Lung (tissue), 12 donors: ENCODE data around the gene IL4. TPM values are rescaled to one million over a fixed set of nuclear protein-coding genes. Genes with fewer than 3 reads are reported as not detected.

Experiments used
- ATAC-seq: fragments of 200-7000 bp; cut with Tn5 transposase; one replicate; pipeline ENCODE4 v1.9.1; 2020; ENCODE audit warnings: moderate number of reproducible peaks; ENCODE audit not compliant: insufficient read depth, low FRiP score
- DNase-seq, 3 donors: peaks; one replicate each; pipeline ENCODE4 v3.0.0-alpha.2; 2013 to 2017
- H3K27ac ChIP-seq, 2 donors: one replicate each; pipeline ENCODE4 v1.5.1; 2013; ENCODE audit warnings: mild to moderate bottlenecking in 2 of 2, moderate library complexity in 2 of 2, control low read depth in 1 of 2, inconsistent platforms in 1 of 2, low read depth in 1 of 2, low read length in 1 of 2
- H3K27me3 ChIP-seq, 3 donors: one replicate each; pipeline ENCODE4 v1.5.1; 2013; ENCODE audit warnings: low read length in 2 of 3; ENCODE audit not compliant: control insufficient read depth in 3 of 3, insufficient read depth in 3 of 3
- H3K36me3 ChIP-seq, 4 donors: one replicate each; pipeline ENCODE4 v1.5.1; 2013; ENCODE audit warnings: low read length in 4 of 4, mild to moderate bottlenecking in 1 of 4, moderate library complexity in 1 of 4; ENCODE audit not compliant: control insufficient read depth in 4 of 4, insufficient read depth in 4 of 4
- H3K4me1 ChIP-seq, 5 donors: one replicate each; pipeline ENCODE4 v1.5.1; 2013; ENCODE audit warnings: low read length in 5 of 5, mild to moderate bottlenecking in 2 of 5, moderate library complexity in 1 of 5; ENCODE audit not compliant: control insufficient read depth in 5 of 5, insufficient read depth in 5 of 5
- H3K4me3 ChIP-seq: one replicate; pipeline ENCODE4 v1.5.1; 2013; ENCODE audit warnings: mild to moderate bottlenecking, control low read depth, moderate library complexity
- H3K9ac ChIP-seq, 2 donors: one replicate each; pipeline ENCODE4 v1.5.1; 2013; ENCODE audit warnings: low read length in 2 of 2, control low read depth in 1 of 2; ENCODE audit not compliant: insufficient read depth in 1 of 2
- H3K9me3 ChIP-seq, 4 donors: one replicate each; pipeline ENCODE4 v1.5.1; 2013; ENCODE audit warnings: low read length in 3 of 4, mild to moderate bottlenecking in 1 of 4, moderate library complexity in 1 of 4; ENCODE audit not compliant: control insufficient read depth in 4 of 4, insufficient read depth in 3 of 4
- CTCF ChIP-seq: IDR thresholded peaks from 2 replicates; pipeline ENCODE4 v1.5.1; 2012; ENCODE audit warnings: mild to moderate bottlenecking; ENCODE audit errors: control extremely low read depth, extremely low read depth
- WGBS, 2 donors: extraction: QIAGEN DNeasy Blood & Tissue Kit; methylation state at CpG; one replicate each; pipeline ENCODE4 v1.1.7; 2013; 5-methylcytosine and 5-hydroxymethylcytosine counted together
- polyA plus RNA-seq, 2 donors: library from polyadenylated mRNA; stranded (reverse); fragments of 200-250 nt; gene quantifications; one replicate each; pipeline ENCODE4 v1.2.1, GENCODE V29; 2013
- total RNA-seq, 2 donors: library from RNA; depleted of rRNA in 1 of 2; stranded (reverse); fragments of >200 nt in 1 of 2; gene quantifications; one replicate each; pipeline ENCODE4 v1.2.1, GENCODE V29; 2014 to 2021
- donor health status: control.
- donor health status: control.
- donor health status: Bipolar disorder and iron deficiency.
- donor health status: healthy.
- donor health status: DM: yes; HTN: yes; CAD: no.

IL4 gene
- total and polyA plus RNA-seq, 4 donors = not detected

GRCh38 chr5:132662004-132662401 lies 11.8 kb upstream of the IL4 start:
- Histone ChIP-seq H3K27me3 (no peaks in the 10 kb centered on the region), H3K9me3 (no peaks in the 10 kb centered on the region), H3K4me3 (no peak overlapping the region), H3K4me1 (peaks cover 0 to 13% (median 0%) of the 10 kb centered on the region in 5 donors), H3K27ac (no peak overlapping the region), H3K36me3 (no peaks in the 10 kb centered on the region), H3K9ac (no peak overlapping the region)
- no peak for TF ChIP-seq CTCF
- 92 to 93% methylated on average over 9 of the region's 9 CpGs for WGBS, 2 donors
- DNase-seq = no peak
- ATAC-seq = no peak

GRCh38 chr5:132662925-132663770 lies 10.6 kb upstream of the IL4 start:
- Histone ChIP-seq H3K9ac (no peak overlapping the region), H3K4me1 (peaks cover 0 to 13% (median 0%) of the 10 kb centered on the region in 5 donors), H3K27me3 (no peaks in the 10 kb centered on the region), H3K27ac (no peak overlapping the region), H3K9me3 (no peaks in the 10 kb centered on the region), H3K36me3 (no peaks in the 10 kb centered on the region), H3K4me3 (no peak overlapping the region)
- WGBS, 2 donors = 64 to 68% methylated on average over 25 of the region's 25 CpGs
- ATAC-seq (no peak), DNase-seq (peak in 1 of 3 donors; percentile 31)
- TF ChIP-seq CTCF = no peak

GRCh38 chr5:132663771-132664695 lies 9.8 kb upstream of the IL4 start:
- Histone ChIP-seq H3K27me3 (no peaks in the 10 kb centered on the region), H3K27ac (no peak overlapping the region), H3K4me1 (peaks cover 0 to 13% (median 0%) of the 10 kb centered on the region in 5 donors), H3K9me3 (no peaks in the 10 kb centered on the region), H3K4me3 (no peak overlapping the region), H3K9ac (no peak overlapping the region), H3K36me3 (no peaks in the 10 kb centered on the region)
- no peak for TF ChIP-seq CTCF
- DNase-seq = no peak
- 84 to 90% methylated on average over 13 of the region's 13 CpGs for WGBS, 2 donors
- no peak for ATAC-seq
